Keratinocyte (primary cell): ENCODE data around the gene FGGY. TPM values are rescaled to one million over a fixed set of nuclear protein-coding genes. Genes with fewer than 3 reads are reported as not detected.

Source experiments
- DNase-seq: peaks from one replicate; pipeline ENCODE4 v3.0.0-alpha.2; 2011; ENCODE audit warnings: low read depth, missing footprints, low spot score
- FAIRE-seq: peaks from 2 replicates; lab custom pipeline; 2011; peaks lifted over from hg19 to GRCh38; lab: Jason Lieb, UNC
- H2AFZ ChIP-seq: 2 replicates; pipeline ENCODE4 v1.6.0; 2012; ENCODE audit warnings: low read length, control low read depth, inconsistent platforms; ENCODE audit not compliant: control insufficient read depth
- H3K27ac ChIP-seq: 2 replicates; pipeline ENCODE4 v1.5.1; 2011; ENCODE audit warnings: low read length; ENCODE audit not compliant: control insufficient read depth, insufficient read depth
- H3K27me3 ChIP-seq: 3 replicates; pipeline ENCODE4 v1.6.0; 2011; ENCODE audit warnings: low read length; ENCODE audit not compliant: control insufficient read depth, insufficient read depth; ENCODE audit errors: extremely low read depth
- H3K36me3 ChIP-seq, 2 experiments: 2 replicates in 1 of 2; 3 replicates in 1 of 2; pipeline ENCODE4 v1.5.1; 2011; ENCODE audit warnings: low read length in 2 of 2, mild to moderate bottlenecking in 1 of 2; ENCODE audit not compliant: control insufficient read depth in 2 of 2, insufficient read depth in 2 of 2; ENCODE audit errors: extremely low read depth in 1 of 2
- H3K4me1 ChIP-seq: 3 replicates; pipeline ENCODE4 v1.5.1; 2011; ENCODE audit warnings: low read length; ENCODE audit not compliant: control insufficient read depth, insufficient read depth; ENCODE audit errors: extremely low read depth
- H3K4me2 ChIP-seq: 3 replicates; pipeline ENCODE4 v1.6.0; 2011; ENCODE audit warnings: low read depth, low read length; ENCODE audit not compliant: control insufficient read depth, insufficient read depth; ENCODE audit errors: extremely low read depth
- H3K4me3 ChIP-seq, 3 experiments: fragments of 200-600 bp in 1 of 3; sonication (generic) in 1 of 3; 2 replicates in 2 of 3; 3 replicates in 1 of 3; pipeline ENCODE4 v1.5.1; 2011 to 2016; ENCODE audit warnings: low read length in 3 of 3, mild to moderate bottlenecking in 3 of 3, control low read depth in 2 of 3, inconsistent platforms in 1 of 3, low read depth in 1 of 3, mixed read lengths in 1 of 3, mixed run types in 1 of 3, moderate library complexity in 1 of 3; ENCODE audit not compliant: control insufficient read depth in 2 of 3, insufficient read depth in 2 of 3; ENCODE audit errors: extremely low read depth in 1 of 3
- H3K79me2 ChIP-seq: 2 replicates; pipeline ENCODE4 v1.6.0; 2012; ENCODE audit warnings: low read length; ENCODE audit not compliant: control insufficient read depth, insufficient read depth
- H3K9ac ChIP-seq: 3 replicates; pipeline ENCODE4 v1.6.0; 2011; ENCODE audit warnings: low read length; ENCODE audit not compliant: control insufficient read depth, insufficient read depth; ENCODE audit errors: extremely low read depth
- H3K9me1 ChIP-seq: 3 replicates; pipeline ENCODE4 v1.6.0; 2011; ENCODE audit warnings: low read length; ENCODE audit not compliant: control insufficient read depth, insufficient read depth; ENCODE audit errors: extremely low read depth
- H3K9me3 ChIP-seq: 2 replicates; pipeline ENCODE4 v1.5.1; 2012; ENCODE audit warnings: low read depth, low read length; ENCODE audit not compliant: control insufficient read depth
- H4K20me1 ChIP-seq: 3 replicates; pipeline ENCODE4 v1.6.0; 2011; ENCODE audit warnings: low read length; ENCODE audit not compliant: control insufficient read depth, insufficient read depth; ENCODE audit errors: extremely low read depth
- EZH2 ChIP-seq: IDR thresholded peaks from one replicate; pipeline ENCODE4 v1.6.1; 2012; ENCODE audit warnings: inconsistent platforms, mild to moderate bottlenecking, low read length, moderate library complexity
- dilution Hi-C: fragments of 300-500 bp; cut with MboI; formaldehyde crosslinking; loops from one replicate; pipeline ENCODE4 v1.7.0; 2020; ENCODE audit warnings: low sequenced_read_pairs; ENCODE audit not compliant: extremely low pct_ligation_motif_present
- polyA plus RNA-seq, 5 experiments: library from polyadenylated mRNA; depleted of rRNA in 3 of 5; stranded (reverse) in 3 of 5; stranded (forward) in 1 of 5; unstranded in 1 of 5; fragments of >200 nt; gene quantifications; 1 replicate in 1 of 5; 2 replicates in 3 of 5; 3 replicates in 1 of 5; pipeline versions ENCODE4 v1.2.1 to v1.2.3, GENCODE V29; 2011 to 2012; ENCODE audit warnings: missing spikeins in 2 of 5, low read depth in 1 of 5, low replicate concordance in 1 of 5
- TF ChIP-seq, protein P1 (sequence below), 3 experiments: IDR thresholded peaks in 1 of 3; conservative IDR thresholded peaks in 1 of 3; optimal IDR thresholded peaks in 1 of 3; 2 replicates in 2 of 3; 3 replicates in 1 of 3; pipeline versions ENCODE3 to v1.5.1; 2011; ENCODE audit warnings: low read length in 3 of 3, mild to moderate bottlenecking in 3 of 3, moderate library complexity in 2 of 3, control low read depth in 1 of 3, inconsistent platforms in 1 of 3; ENCODE audit not compliant: insufficient read depth in 2 of 3; ENCODE audit errors: extremely low read depth in 1 of 3

The FGGY gene
- polyA plus RNA-seq, 1 donor (not counting 4 experiments of a cell fraction or from before 2014, with no cell fraction given) = 16.6 TPM

DNA sequence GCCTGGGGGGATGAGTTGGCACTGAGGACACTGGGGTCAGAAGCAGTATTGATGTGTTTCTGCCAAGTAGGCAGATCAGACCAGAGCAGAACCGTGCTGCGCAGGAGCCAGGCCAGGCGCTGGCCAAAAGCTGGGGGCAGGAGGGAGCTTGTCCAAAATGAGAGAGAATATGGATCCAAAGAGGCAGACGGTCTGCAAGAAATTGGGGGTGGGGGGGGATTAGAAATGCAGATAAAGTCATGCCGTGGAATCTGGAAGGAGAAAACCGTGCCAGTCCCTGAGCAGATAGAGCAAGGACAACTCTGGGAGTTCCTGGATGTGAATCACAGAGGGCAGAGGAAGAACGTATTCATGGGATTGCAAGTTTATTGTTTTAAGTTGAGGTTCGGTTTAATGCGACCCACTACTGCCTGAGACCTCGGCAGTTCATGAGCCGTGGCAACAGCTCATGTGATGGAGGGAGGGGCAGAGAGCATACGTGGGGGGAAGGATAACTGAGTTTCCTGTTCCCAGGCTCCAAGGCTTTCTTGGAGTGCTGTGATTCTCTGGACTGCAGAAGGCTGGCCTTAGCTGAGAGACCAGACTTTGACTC, 224.0 kb downstream of the FGGY start:
- Histone ChIP-seq H3K79me2 (no peaks in the 10 kb centered on the region), H3K9ac (no peak overlapping the region), H3K4me3 (no peak overlapping the region), H3K36me3 (no peaks in the 10 kb centered on the region), H4K20me1 (no peaks in the 10 kb centered on the region), H3K9me3 (no peaks in the 10 kb centered on the region), H3K9me1 (no peaks in the 10 kb centered on the region), H3K27ac (no peak overlapping the region), H3K4me1 (no peaks in the 10 kb centered on the region), H3K27me3 (no peaks in the 10 kb centered on the region), H3K4me2 (no peak overlapping the region), H2AFZ (no peak overlapping the region)
- no peak for DNase-seq
- dilution Hi-C loops = no loop called here
- TF ChIP-seq, protein P1, sequence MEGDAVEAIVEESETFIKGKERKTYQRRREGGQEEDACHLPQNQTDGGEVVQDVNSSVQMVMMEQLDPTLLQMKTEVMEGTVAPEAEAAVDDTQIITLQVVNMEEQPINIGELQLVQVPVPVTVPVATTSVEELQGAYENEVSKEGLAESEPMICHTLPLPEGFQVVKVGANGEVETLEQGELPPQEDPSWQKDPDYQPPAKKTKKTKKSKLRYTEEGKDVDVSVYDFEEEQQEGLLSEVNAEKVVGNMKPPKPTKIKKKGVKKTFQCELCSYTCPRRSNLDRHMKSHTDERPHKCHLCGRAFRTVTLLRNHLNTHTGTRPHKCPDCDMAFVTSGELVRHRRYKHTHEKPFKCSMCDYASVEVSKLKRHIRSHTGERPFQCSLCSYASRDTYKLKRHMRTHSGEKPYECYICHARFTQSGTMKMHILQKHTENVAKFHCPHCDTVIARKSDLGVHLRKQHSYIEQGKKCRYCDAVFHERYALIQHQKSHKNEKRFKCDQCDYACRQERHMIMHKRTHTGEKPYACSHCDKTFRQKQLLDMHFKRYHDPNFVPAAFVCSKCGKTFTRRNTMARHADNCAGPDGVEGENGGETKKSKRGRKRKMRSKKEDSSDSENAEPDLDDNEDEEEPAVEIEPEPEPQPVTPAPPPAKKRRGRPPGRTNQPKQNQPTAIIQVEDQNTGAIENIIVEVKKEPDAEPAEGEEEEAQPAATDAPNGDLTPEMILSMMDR (optimal IDR thresholded peaks at IDR 0.05 in 1 of 3, IDR thresholded peaks at IDR 0.05 in 1 of 3, conservative IDR thresholded peaks at IDR 0.05 in 1 of 3; ENCODE audit: extremely low read depth in 1 of 3, insufficient read depth in 2 of 3, low read length in 3 of 3) = no peak
- no peak for TF ChIP-seq EZH2
- no peak for FAIRE-seq

DNA sequence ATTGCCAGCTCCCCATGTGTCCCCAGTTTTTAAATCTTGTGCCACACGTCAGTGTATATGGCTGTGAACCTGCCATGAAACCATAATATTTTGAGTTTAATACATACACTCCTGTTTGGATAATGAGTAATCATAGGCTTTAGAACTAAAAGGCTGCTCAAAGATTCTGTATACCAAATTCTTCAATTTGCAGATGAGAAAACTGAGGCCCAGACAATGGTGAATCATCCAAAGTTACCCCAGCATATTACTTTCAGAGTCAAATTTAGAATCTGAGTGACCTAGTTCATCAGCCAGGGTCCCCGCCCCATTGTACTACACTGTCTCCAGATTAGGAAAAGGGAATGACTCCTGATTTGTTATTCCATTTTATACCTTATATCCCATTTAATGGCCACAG, 224.6 kb downstream of the FGGY start:
- no peaks in the 10 kb centered on the region for H3K27me3 ChIP-seq
- no peak overlapping the region for H3K27ac ChIP-seq
- H3K9me1 ChIP-seq = no peaks in the 10 kb centered on the region
- H3K4me3 ChIP-seq = no peak overlapping the region
- peak; percentile 41 for FAIRE-seq
- no peak for DNase-seq
- no peak overlapping the region for H3K4me2 ChIP-seq
- TF ChIP-seq, protein P1 (optimal IDR thresholded peaks at IDR 0.05 in 1 of 3, IDR thresholded peaks at IDR 0.05 in 1 of 3, conservative IDR thresholded peaks at IDR 0.05 in 1 of 3; ENCODE audit: extremely low read depth in 1 of 3, insufficient read depth in 2 of 3, low read length in 3 of 3) = no peak
- no peak for TF ChIP-seq EZH2
- dilution Hi-C loops = no loop called here
- no peaks in the 10 kb centered on the region for H3K9me3 ChIP-seq
- H3K79me2 ChIP-seq = no peaks in the 10 kb centered on the region
- H3K9ac ChIP-seq = no peak overlapping the region
- no peaks in the 10 kb centered on the region for H3K36me3 ChIP-seq
- H3K4me1 ChIP-seq = no peaks in the 10 kb centered on the region
- no peak overlapping the region for H2AFZ ChIP-seq
- H4K20me1 ChIP-seq = no peaks in the 10 kb centered on the region
